ENCODE results near the gene SATL1. TPM values are rescaled to one million over a fixed set of nuclear protein-coding genes. Genes with fewer than 3 reads are reported as not detected.

The SATL1 gene
- total and polyA plus RNA-seq, 2 donors (not counting 3 experiments of a cell fraction or from before 2014, with no cell fraction given) = not detected

DNA sequence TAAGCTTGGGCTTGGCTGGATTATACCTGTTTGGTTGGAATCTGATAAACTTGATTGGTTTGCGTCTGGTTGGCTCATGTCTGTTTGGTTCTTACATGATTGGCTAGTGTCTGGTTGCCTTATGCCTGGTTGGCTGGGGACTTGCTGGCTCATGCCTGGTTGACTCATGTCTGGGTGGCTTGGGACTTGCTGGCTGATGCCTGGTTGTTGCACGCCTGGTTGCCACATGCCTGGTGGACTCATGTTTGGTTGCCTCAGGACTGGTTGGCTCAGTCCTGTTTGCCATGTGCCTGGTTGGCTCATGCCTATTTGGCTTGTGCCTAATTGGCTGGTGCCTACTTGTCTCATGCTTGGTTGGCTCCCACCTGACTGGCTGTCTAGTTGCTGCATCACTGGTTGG, 135.4 kb downstream of the SATL1 start:
- Histone ChIP-seq H3K4me2 (ENCODE audit: insufficient read depth, low read length) (no peak overlapping the region), H3K27ac (ENCODE audit: insufficient read depth, low read depth, low read length) (no peak overlapping the region), H3K4me3 (replicated peaks in 1 of 3; ENCODE audit: insufficient read depth in 1 of 3, low read depth in 1 of 3, low read length in 3 of 3) (no peak overlapping the region), H3K4me1 (ENCODE audit: control insufficient read depth, extremely low read depth, insufficient read depth, low read length) (no peaks in the 10 kb centered on the region), H3K9me1 (replicated peaks; ENCODE audit: control insufficient read depth, extremely low read depth, insufficient read depth, low read length) (no peaks in the 10 kb centered on the region), H3K9ac (replicated peaks; ENCODE audit: extremely low read depth, insufficient read depth, low read length) (no peak overlapping the region), H3K27me3 (ENCODE audit: control insufficient read depth in 2 of 2, insufficient read depth in 2 of 2, low read length in 2 of 2) (no peaks in the 10 kb centered on the region), H4K20me1 (replicated peaks; ENCODE audit: control insufficient read depth, extremely low read depth, insufficient read depth, low read length) (no peaks in the 10 kb centered on the region), H3K79me2 (ENCODE audit: control insufficient read depth, insufficient read depth, low read length) (no peaks in the 10 kb centered on the region), H3K9me3 (replicated peaks; ENCODE audit: control insufficient read depth, insufficient read depth, low read length) (no peaks in the 10 kb centered on the region), H2AFZ (ENCODE audit: low read depth, low read length) (no peak overlapping the region), H3K36me3 (ENCODE audit: control insufficient read depth in 2 of 2, extremely low read depth in 1 of 2, insufficient read depth in 2 of 2, low read length in 2 of 2) (no peaks in the 10 kb centered on the region)
- ChIA-PET POLR2A (no interaction called here), CTCF (no interaction called here)
- intact Hi-C loops (cut with micrococcal nuclease) (no loop called here), dilution Hi-C loops (cut with MboI; ENCODE audit: extremely low pct_ligation_motif_present, low sequenced_read_pairs) (no loop called here)
- BruUV-seq (replicated peaks) = no TSS peak
- no peak for TF ChIP-seq MAX (IDR thresholded peaks at IDR 0.05; ENCODE audit: insufficient read depth, insufficient read length)
- no peak for TF ChIP-seq CTCF (IDR thresholded peaks at IDR 0.05; ENCODE audit: extremely low read depth in 1 of 2, insufficient read depth in 1 of 2, low read depth in 1 of 2, low read length in 2 of 2)
- TF ChIP-seq POLR2AphosphoS5 (IDR thresholded peaks at IDR 0.05; ENCODE audit: insufficient read depth, low read depth, low read length) = no peak
- no peak for TF ChIP-seq FOS (IDR thresholded peaks at IDR 0.05; ENCODE audit: borderline replicate concordance, insufficient read depth, low read length)
- TF ChIP-seq MYC (IDR thresholded peaks at IDR 0.05; ENCODE audit: low read depth, low read length) = no peak
- TF ChIP-seq EZH2 (IDR thresholded peaks at IDR 0.05; ENCODE audit: borderline replicate concordance, low read depth, low read length, severe bottlenecking) = no peak
- TF ChIP-seq JUN (IDR thresholded peaks at IDR 0.05; ENCODE audit: borderline replicate concordance, insufficient read depth, insufficient read length, low read depth) = no peak
- no peak for TF ChIP-seq POLR2A (IDR thresholded peaks at IDR 0.05; ENCODE audit: low read depth, low read length)
- no peak for TF ChIP-seq GATA2 (IDR thresholded peaks at IDR 0.05; ENCODE audit: insufficient read depth, insufficient read length, low read depth, low read length)
- no peak for DNase-seq (ENCODE audit: low read depth, low spot score)
- no peak for FAIRE-seq

Measured in endothelial cell of umbilical vein (primary cell).